DOHH2 (cell line): ENCODE results near the gene MZB1.

Experiments
- H3F3A ChIP-seq: fragments of 200-600 bp; sonication (generic), shearing (Covaris generic); 2 replicates; pipeline ENCODE4 v1.6.0; 2016; ENCODE audit warnings: antibody characterized with exemption, mild to moderate bottlenecking; ENCODE audit not compliant: control insufficient read depth, insufficient read depth
- H3K27ac ChIP-seq: fragments of 200-600 bp; sonication (generic); 2 replicates; pipeline ENCODE4 v1.5.1; 2014; ENCODE audit warnings: low read depth, mild to moderate bottlenecking, low read length, moderate library complexity
- H3K27me3 ChIP-seq: fragments of 200-600 bp; sonication (generic); 2 replicates; pipeline ENCODE4 v1.6.1; 2014; ENCODE audit warnings: mild to moderate bottlenecking, low read length, mixed read lengths; ENCODE audit not compliant: control insufficient read depth
- H3K36me3 ChIP-seq: fragments of 200-600 bp; sonication (generic); 2 replicates; pipeline ENCODE4 v1.6.1; 2014; ENCODE audit warnings: mild to moderate bottlenecking, low read length, moderate library complexity, mixed read lengths; ENCODE audit not compliant: control insufficient read depth
- H3K4me1 ChIP-seq: fragments of 200-600 bp; sonication (generic); 2 replicates; pipeline ENCODE4 v1.6.1; 2014; ENCODE audit warnings: mild to moderate bottlenecking, low read length, mixed read lengths; ENCODE audit not compliant: control insufficient read depth
- H3K4me2 ChIP-seq: fragments of 200-600 bp; sonication (generic); 2 replicates; pipeline ENCODE4 v1.6.0; 2014; ENCODE audit warnings: mild to moderate bottlenecking, low read length, moderate library complexity
- H3K4me3 ChIP-seq: fragments of 200-600 bp; sonication (generic); 2 replicates; pipeline ENCODE4 v1.5.1; 2014; ENCODE audit warnings: mild to moderate bottlenecking, low read length, mixed read lengths
- H3K79me2 ChIP-seq: fragments of 200-600 bp; sonication (generic); 2 replicates; pipeline ENCODE4 v1.6.1; 2014; ENCODE audit warnings: mild to moderate bottlenecking, low read length, mixed read lengths; ENCODE audit not compliant: control insufficient read depth
- H3K9me2 ChIP-seq: fragments of 200-600 bp; sonication (generic); replicated peaks from 2 replicates; pipeline ENCODE4 v1.6.1; 2014; ENCODE audit warnings: mild to moderate bottlenecking, low read length, mixed read lengths; ENCODE audit not compliant: control insufficient read depth
- H3K9me3 ChIP-seq: fragments of 200-600 bp; sonication (generic); 2 replicates; pipeline ENCODE4 v1.6.1; 2014; ENCODE audit warnings: antibody characterized with exemption, low read length, mixed read lengths; ENCODE audit not compliant: control insufficient read depth, insufficient read depth
- H4K20me1 ChIP-seq: fragments of 200-600 bp; sonication (generic); 2 replicates; pipeline ENCODE4 v1.6.0; 2014; ENCODE audit warnings: low read depth, mild to moderate bottlenecking, antibody characterized with exemption, low read length, moderate library complexity; ENCODE audit not compliant: control insufficient read depth, insufficient read depth
- CTCF ChIP-seq: fragments of 200-600 bp; sonication (generic); IDR thresholded peaks from one replicate; pipeline ENCODE4 v1.5.1; 2014; ENCODE audit warnings: antibody characterized with exemption, mild to moderate bottlenecking, low read depth, low read length; ENCODE audit not compliant: poor library complexity, severe bottlenecking
- EZH2phosphoT487 ChIP-seq: fragments of 200-600 bp; sonication (generic); IDR thresholded peaks from 2 replicates; pipeline ENCODE4 v1.6.1; 2017; ENCODE audit warnings: borderline replicate concordance, mild to moderate bottlenecking, antibody characterized with exemption, low read length, moderate library complexity, mixed read lengths

Gene MZB1

GRCh38 chr5:139377226-139377625 lies 12.5 kb downstream of the MZB1 start:
- H3K4me3 ChIP-seq = no peak overlapping the region
- TF ChIP-seq EZH2phosphoT487 = no peak
- no peak for TF ChIP-seq CTCF
- H3K79me2 ChIP-seq = no peaks in the 10 kb centered on the region
- H3K27ac ChIP-seq = no peak overlapping the region
- H3K27me3 ChIP-seq = no peaks in the 10 kb centered on the region
- peaks cover 5% of the 10 kb centered on the region for H3K4me1 ChIP-seq
- no peaks in the 10 kb centered on the region for H3K9me3 ChIP-seq
- H4K20me1 ChIP-seq = no peaks in the 10 kb centered on the region
- peaks cover under 1% of the 10 kb centered on the region for H3K36me3 ChIP-seq
- 0 out of 2 replicates have a peak, but pooled peaks cover 3% of the 10 kb centered on the region for H3F3A ChIP-seq
- no peaks in the 10 kb centered on the region for H3K9me2 ChIP-seq
- no peak overlapping the region for H3K4me2 ChIP-seq

- Histone ChIP-seq H3K9me3 (no peaks in the 10 kb centered on the region), H3F3A (peaks cover 8% of the 10 kb centered on the region; the same call in 1 of the 2 replicates), H3K27me3 (no peaks in the 10 kb centered on the region), H3K9me2 (no peaks in the 10 kb centered on the region), H3K36me3 (peaks cover 9% of the 10 kb centered on the region), H3K79me2 (no peaks in the 10 kb centered on the region), H3K27ac (no peak overlapping the region), H3K4me3 (no peak overlapping the region), H3K4me2 (no peak overlapping the region), H3K4me1 (no peaks in the 10 kb centered on the region), H4K20me1 (no peaks in the 10 kb centered on the region)
- TF ChIP-seq EZH2phosphoT487 (no peak), CTCF (no peak)
Observed at GRCh38 chr5:139376364-139376763, 13.3 kb downstream of the MZB1 start.

- peak; percentile 29 for TF ChIP-seq CTCF
- TF ChIP-seq EZH2phosphoT487 = no peak
- H4K20me1 ChIP-seq = no peaks in the 10 kb centered on the region
- H3K27me3 ChIP-seq = no peaks in the 10 kb centered on the region
- H3K36me3 ChIP-seq = peaks cover 14% of the 10 kb centered on the region
- no peaks in the 10 kb centered on the region for H3K9me3 ChIP-seq
- H3F3A ChIP-seq = peaks cover 8% of the 10 kb centered on the region; the same call in 1 of the 2 replicates
- H3K9me2 ChIP-seq = no peaks in the 10 kb centered on the region
- no peak overlapping the region for H3K27ac ChIP-seq
- no peaks in the 10 kb centered on the region for H3K4me1 ChIP-seq
- H3K4me3 ChIP-seq = no peak overlapping the region
- H3K79me2 ChIP-seq = no peaks in the 10 kb centered on the region
- H3K4me2 ChIP-seq = no peak overlapping the region
Observed at GRCh38 chr5:139374909-139375308, 14.8 kb downstream of the MZB1 start.
